HG02938 (cell line): Measurements from ENCODE around the gene POGK.
"Not testable (repeated sequence)": the region's sequence is repeated elsewhere in the genome, so short reads cannot be mapped to it uniquely, and the experiment has no call there.

Experiments
- ATAC-seq: cut with Tn5 transposase; IDR thresholded peaks from one replicate; pipeline ENCODE4 v1.9.1; 2021; ENCODE audit warnings: mild to moderate bottlenecking, moderate library complexity; ENCODE audit not compliant: unreplicated experiment

The POGK gene, protein sequence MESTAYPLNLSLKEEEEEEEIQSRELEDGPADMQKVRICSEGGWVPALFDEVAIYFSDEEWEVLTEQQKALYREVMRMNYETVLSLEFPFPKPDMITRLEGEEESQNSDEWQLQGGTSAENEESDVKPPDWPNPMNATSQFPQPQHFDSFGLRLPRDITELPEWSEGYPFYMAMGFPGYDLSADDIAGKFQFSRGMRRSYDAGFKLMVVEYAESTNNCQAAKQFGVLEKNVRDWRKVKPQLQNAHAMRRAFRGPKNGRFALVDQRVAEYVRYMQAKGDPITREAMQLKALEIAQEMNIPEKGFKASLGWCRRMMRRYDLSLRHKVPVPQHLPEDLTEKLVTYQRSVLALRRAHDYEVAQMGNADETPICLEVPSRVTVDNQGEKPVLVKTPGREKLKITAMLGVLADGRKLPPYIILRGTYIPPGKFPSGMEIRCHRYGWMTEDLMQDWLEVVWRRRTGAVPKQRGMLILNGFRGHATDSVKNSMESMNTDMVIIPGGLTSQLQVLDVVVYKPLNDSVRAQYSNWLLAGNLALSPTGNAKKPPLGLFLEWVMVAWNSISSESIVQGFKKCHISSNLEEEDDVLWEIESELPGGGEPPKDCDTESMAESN

DNA sequence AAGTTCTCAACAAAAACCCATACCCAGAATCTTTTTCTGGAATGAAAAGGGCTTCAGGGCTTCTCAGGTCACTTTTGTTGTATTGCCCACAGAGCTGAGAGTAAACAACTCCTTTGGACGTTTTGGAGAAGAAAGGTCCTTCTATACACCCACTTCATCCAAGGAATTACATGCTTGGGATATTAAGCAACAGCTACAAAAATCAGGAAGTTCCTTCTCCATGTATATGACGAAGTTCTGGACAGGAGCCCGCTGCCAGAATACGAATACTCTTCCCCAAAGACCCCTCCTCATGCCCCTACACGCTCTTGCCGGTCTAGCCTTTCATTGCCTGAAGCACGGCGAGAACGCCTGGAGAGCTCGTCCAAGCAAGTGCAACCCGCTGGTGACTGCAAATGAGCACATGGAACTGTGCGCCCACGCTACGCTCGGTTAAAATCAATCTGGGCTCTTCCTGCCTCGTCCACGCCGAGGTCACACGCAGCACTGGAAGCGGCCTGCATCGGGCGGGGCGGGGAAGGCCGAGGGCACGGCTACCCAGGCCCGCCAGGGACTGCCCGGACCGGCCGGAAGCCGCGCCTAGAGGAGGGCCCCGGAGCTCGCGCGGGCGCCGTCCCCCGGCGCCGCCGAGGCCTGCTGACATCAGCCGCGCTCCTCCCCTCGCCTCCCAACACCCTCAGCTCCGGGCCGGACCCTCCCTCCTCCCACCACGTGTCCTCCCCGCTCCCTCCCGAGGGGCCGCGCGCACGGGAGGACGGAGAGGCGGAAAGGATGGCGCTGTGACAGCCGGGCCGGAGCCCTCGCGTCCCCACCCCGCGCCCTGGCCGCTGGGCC is at the start of gene POGK:
Gene POGK (plus strand): TSS at position 710 of the 834 bp plus-strand sequence. CDS start 1,482 bp downstream, outside the sequence.
- ATAC-seq = peak; percentile 91

DNA sequence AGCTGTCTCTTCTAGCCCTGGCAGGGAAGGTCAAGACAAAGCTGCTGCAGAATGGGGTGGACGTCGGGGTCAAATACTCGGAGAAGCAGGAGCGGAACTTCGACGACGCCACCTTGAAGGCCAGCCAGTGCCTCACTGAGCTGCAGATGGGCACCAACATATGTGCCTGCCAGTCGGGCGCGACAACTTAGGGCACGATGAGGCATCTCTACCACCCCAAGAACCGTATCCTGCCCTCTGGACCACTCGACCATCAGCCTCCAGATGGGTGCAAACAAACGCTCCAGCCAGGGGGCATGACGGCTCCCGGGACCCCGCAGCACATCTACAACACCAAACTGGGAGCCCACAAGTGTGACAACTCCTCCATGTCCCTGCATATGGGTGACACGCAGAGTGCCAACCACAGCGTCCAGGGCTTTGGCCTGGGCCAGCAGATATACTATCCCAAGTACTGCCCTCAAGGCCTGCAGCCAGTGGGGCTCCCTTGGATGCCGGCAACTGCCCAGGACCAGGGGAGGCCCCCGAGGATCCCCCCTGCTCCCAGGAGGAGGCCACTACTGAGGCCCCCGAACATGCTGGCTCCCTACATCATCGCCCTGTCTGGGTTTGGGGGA is 42.5 kb upstream of the POGK start:
- ATAC-seq = no peak

DNA sequence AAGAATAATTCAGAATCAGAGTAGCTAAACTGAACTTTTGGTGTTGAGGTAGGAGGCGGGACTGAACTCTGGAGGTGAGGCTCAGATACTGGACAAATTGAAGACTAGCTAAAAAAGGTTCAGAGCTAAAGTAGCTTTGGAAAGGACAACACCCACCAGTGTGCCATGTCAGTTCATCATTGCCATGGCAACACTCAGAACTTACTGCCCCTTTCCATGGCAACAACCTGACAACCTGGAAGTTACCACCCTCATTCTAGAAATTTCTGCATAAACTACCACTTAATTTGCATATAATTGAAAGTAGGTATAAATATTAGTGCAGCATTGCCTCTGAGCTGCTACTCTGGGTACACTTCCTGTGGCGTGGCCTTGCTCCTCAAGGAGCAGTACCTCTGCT is 30.3 kb upstream of the POGK start:
- no peak for ATAC-seq

DNA sequence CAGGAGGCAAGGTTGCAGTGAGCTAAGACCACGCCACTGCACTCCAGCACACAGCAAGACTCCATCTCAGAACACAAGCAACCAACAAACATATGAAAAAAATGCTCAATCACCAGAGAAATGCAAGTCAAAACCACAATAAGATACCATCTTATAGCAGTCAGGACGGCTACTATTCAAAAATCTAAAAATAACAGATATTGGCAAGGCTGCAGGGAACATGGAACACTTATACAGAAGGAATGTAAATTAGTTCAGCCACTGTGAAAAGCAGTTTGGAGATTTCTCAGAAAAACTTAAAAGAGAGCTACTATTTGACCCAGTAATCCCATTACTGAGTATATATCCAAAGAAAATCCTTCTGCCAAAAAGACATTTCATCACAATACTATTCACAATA is 27.6 kb upstream of the POGK start:
- ATAC-seq = no peak

DNA sequence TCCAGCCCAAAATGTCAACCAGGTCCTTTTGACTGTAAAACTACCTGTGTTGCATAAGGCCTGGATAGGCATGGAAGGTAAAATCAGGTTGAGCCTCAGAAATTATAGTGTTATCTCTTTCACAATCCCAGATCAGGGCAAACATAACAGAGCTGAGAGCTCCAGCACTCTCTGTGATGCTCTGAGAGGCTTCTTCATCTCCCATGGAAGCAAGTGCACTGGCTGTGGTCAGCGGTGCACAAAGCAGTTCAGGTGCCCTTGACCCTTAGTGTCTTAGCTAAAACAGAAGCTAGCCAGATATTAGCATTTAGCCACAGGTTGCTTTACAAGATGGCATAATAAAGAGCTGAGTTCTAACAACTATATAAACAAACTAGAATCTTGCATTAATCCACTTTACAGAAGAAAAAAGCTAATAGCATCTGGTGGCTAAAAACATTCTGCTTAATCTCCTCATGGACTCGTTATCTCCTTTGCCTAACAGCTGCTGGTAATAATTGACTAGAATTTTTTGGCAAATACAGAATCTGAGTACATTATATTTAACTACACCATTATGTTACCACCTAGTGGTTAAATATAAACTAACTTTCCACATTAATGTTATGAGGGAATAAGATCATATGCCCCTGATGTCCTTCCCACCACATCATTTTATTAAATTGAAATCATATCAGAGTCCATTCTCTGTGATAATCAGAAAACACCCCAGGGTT is 25.6 kb upstream of the POGK start:
- ATAC-seq = no peak

DNA sequence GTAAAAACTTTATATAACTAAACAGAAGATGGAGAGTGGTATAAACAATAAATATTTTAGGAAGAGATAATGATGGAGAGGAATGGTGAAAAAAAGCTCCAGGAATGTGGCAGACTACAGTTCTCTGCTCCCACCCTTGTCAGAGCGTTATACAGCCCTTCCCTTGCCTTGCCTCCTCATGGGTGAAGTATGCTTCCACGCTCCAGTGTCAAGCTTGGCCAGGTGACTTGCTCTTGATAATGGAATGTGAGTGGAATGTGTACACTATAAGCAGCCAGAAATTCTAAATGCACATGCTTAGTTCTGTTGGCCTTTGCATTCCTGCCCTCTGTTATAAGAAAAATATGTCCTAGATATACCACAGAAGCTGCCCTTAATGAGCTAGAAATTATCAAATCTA is 24.7 kb upstream of the POGK start:
- no peak for ATAC-seq

DNA sequence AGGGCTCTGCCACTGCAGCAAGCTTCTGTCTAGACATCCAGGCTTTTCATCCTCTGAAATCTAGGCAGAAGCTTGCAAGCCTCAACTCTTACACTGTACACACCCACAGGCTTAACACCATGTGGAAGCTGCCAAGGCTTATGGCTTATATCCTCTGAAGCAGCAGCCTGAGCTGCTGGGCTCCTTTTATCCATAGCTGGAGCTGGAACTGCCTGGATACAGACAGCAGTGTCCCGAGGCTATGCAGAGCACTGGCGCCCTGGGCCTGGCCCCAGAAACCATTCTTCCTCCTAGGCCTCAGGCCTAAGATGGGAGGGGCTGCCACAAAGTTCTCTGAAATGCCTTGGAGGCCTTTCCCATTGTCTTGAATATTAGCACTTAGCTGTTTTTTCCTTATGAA is 19.3 kb upstream of the POGK start:
- ATAC-seq = no peak

DNA sequence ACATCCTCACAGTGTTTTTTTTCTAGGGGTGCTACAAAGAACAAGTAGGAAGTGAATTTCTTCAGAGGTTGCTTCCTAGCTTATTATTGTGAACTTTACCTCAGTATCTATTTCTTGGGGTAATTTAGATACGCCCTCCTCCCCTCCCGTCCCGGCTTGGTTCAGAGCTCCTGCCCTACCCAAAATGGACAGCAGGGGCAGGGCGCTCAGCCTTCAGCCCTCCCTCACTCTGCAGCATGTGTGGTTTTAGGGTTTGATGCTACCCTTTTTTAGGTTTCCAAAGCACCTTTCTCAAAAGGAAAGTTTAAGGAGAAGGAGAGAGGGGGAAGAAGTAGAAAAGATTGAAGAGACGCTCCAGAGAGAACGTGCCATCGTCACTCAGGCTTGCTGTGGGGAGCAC is 16.9 kb upstream of the POGK start:
- ATAC-seq = no peak

DNA sequence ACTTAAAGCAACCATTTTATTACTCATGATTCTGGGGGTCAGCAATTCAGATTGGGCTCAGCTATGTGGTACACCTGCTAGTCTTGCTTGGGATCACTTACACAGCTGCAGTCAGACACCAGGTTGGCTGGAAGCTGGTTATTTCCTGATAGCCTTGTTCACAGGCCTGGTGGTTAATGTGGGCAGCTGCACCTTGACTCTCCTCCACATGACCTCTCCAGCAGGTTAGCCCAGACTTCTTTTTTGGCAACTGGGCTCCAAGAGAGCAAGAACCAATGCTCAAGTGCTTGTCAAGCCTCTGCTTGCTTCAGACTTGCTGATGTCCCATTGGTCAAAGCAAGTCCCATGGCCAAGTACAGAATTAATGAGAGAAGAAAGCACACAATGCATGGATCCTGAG is 11.8 kb upstream of the POGK start:
- no peak for ATAC-seq

DNA sequence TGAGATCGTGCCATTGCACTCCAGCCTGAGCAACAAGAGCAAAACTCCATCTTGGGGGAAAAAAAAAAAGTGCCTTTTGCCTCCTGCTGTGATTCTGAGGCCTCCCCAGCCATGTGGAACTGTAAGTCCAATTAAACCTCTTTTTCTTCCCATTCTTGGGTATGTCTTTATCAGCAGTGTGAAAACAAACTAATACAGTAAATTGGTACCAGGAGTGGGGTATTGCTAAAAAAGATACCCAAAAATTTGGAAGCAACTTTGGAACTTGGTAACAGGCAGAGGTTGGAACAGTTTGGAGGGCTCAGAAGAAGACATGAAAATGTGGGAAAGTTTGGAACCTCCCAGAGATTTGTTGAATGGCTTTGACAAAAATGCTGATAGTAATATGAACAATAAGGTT is 9.5 kb upstream of the POGK start:
- ATAC-seq = not testable (repeated sequence)

DNA sequence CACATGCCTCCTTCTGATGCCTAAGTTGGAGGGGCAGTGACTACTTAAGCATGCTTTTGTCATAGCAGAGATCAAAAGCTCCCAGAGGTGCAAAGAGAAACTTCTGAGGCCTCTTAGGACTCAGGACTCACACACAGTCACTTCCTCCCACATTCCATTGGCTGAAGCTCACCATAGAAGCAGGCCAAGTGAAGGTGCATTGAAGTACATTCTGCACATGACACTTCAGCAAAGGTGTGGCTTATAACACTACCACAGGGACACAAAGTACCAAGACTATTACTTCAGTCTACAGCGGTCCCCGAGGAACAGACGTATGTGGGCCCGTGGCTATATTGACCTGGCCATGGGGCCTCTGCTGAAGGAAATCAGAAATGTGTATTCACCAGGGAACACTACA is 2.5 kb upstream of the POGK start:
- ATAC-seq = no peak

DNA sequence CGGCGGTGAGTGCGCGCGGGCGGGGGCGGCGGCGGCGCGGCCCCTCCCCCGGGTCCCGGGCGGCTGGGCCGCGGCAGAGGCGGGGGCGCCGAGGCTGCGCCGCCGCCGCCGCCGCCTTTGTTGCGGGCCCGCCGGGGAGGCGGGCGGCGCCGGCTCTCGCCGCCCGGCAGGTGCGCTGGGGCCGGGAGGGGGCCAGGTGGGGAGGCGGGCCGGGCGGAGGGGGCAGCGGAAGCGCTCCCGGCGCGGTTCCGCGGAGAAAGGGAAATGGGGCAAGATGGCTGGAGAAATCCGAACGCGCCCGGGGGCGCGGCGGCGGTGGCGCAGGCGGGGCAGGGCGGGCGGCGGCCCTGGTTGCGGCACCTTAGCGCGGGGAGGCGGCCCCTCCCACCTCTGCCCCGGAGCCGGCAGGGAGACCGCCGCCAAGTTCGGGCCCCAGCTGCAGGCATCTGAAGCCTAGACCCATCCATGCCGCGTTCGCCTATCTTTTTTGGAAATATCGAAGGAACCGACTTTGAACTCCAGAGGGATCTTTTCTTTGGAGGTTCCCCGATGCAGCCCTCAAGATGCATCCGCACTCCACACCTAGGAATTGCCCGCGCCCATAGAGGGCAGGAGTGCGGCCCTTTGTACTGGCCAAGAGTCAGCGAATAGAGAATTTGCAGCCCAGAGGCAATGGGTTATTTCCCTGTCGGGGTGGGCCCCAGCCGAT is 479 bp downstream of the POGK start:
- peak; percentile 37 for ATAC-seq

DNA sequence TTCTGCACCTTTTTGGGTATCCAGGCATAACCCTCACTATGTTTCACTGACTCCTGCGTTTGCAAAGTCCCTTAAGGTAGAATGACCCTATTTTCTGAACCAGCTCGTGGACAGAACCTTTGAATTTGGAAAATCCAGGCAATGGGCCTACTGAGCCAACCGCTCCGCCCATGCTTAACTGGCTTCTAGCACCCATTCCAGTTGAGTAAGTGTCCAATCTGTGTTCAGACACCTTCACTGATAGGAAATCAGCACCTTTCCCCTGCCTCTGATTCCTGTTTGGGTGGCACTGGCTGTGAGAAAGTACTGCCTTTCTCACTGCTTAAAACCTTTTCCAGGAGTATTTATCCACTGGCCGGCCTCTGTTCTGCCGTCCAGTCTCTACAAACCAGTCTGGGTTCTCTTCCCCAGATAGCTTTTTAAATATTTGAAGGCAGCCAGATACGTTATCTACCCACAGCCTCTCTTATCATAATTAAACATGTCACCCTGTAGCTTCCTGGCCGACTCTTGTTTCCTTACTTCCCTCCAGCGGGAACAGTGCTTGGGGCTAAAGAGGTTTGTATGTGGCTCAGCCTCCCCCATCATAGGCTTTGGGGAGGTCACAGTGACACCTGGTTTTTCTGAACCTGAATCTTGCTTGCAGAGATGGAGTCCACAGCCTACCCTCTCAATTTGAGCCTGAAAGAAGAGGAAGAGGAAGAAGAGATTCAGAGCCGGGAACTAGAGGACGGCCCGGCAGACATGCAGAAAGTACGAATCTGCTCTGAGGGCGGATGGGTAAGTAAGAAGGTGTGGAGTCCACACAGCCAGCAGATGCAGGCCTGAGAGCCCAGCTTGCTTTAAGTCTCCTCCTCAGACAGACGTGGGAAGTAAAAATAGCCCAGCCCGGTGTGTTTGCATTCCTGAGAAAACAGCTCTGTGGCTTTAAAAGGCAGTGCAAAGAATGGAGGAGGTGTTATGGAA is 1.3 kb downstream of the POGK start:
- no peak for ATAC-seq

DNA sequence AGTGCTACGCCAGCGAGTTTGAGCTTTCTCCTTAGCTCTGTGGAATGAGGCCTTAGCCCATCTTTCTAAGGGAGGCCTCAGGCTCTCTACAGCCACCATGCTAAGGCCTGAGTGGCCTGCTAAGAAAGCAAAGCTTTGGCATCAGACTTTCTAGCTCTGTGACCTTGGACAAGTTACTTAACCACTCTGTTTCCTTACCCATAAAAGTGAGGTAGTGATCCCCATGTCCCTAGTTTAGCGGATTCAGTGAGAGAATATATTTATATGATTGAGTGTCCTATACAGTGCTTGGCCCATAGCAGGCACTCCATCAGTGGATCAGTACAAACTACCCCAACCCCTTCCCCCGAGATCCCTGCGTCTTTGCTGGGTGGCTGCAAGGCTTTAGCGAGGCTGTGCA is 4.0 kb downstream of the POGK start:
- no peak for ATAC-seq

DNA sequence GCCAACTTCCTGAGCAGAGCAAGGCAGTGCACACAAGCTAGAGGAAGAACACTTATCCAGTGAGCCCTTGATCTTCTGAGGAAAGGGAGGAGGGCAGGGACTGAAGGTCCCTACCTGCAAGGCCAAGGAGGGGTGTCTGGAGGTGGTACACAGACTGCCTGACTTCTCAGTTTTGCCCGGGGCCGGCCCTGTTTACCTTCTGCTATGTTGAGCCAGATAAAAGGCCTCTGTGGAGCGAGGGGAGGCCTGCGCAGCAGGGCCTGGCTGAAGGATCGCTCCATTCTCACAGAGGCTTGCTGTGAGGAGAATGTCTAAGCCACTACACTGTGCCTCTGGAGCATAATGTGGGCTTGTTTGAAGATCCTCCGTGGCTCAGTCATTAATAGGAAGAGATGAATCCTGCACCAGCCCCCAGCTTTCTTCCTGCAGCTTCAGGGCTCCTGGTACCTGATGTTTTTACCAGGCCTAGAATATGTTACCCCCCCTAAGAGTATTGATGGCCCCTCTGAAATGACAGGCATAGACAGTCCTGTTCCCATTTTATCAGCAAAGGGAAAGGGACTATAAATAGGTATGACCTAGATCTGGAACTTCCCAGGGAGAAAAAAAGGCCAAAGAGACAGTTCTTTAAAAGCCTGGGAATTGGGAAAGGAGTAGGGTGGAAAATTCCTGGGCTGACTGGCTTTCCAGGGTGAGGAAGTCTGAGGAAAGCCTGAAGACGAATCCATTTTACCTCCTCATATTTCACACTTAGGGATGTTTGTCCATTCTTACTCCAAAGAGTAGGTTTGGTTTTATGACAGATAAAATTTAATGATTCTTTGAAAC is 4.7 kb downstream of the POGK start:
- no peak for ATAC-seq

DNA sequence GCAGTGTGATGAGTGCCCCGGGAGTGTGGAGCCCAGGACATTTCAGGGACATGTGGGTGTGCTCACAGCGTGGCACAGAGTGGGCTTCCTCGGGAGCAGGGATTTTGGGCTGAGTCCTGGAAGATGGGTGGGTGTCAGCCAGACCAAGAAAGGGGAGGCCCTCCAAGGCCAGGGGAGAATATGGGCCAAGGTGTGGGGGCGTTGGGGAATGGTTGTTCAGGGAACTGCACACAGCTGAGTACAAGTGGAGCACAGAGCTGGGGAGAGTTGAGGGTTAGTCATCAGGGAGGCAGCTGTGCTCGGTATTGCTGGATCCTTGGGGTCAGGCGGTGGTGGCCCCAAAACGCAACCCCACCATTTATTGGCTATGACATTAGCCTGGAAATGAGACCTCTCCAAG is 5.5 kb downstream of the POGK start:
- ATAC-seq = no peak

DNA sequence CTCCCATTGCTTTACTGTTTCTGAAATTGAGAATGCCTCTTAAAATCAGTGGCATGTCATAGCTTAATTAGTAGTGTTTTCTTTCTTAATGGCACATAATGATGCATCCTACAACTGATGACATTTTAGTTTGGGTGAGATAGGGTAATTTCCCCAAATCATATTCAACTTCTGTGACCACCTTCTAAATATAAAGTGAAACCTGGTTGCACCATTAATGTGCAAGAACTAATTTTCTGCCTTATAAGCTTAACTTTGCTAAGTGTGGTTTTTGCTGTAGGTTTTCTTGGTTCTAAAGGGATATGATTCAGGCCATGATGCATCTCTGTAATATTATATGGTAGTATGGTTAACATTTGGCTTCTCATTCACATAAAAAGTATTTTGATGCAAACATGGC is 8.9 kb downstream of the POGK start:
- ATAC-seq = no peak

DNA sequence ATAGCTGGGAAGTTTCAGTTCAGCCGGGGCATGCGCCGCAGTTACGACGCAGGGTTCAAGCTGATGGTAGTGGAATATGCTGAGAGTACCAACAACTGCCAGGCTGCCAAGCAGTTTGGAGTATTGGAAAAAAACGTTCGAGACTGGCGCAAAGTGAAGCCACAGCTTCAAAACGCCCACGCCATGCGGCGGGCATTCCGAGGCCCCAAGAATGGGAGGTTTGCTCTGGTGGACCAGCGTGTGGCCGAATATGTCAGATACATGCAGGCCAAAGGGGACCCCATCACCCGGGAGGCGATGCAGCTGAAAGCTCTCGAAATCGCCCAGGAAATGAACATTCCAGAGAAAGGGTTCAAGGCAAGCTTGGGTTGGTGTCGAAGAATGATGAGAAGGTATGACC is 9.9 kb downstream of the POGK start:
- no peak for ATAC-seq
